Fibroblast of skin of back (primary cell): ENCODE results near the gene MACO1.
"Not testable (repeated sequence)": the region's sequence is repeated elsewhere in the genome, so short reads cannot be mapped to it uniquely, and the experiment has no call there.

Experiments used
- DNase-seq: peaks from one replicate; pipeline ENCODE4 v3.0.0-alpha.2; 2013

The MACO1 gene

GRCh38 chr1:25423206-25423605 lies 7.5 kb upstream of the MACO1 start:
- not testable (repeated sequence) for DNase-seq

GRCh38 chr1:25425098-25426085 lies 5.3 kb upstream of the MACO1 start:
- no peak for DNase-seq

- no peak for DNase-seq
These were observed 3.0 kb upstream of the MACO1 start for GRCh38 chr1:25427696-25428095.

- no peak for DNase-seq
These were observed 2.1 kb upstream of the MACO1 start for GRCh38 chr1:25428475-25429166.

GRCh38 chr1:25430967-25431881 lies 527 bp downstream of the MACO1 start:
- DNase-seq = peak; percentile 28

GRCh38 chr1:25431955-25432719 lies 1.4 kb downstream of the MACO1 start:
- DNase-seq = no peak

GRCh38 chr1:25432749-25433388 lies 2.2 kb downstream of the MACO1 start:
- no peak for DNase-seq

GRCh38 chr1:25433389-25434186 lies 2.9 kb downstream of the MACO1 start:
- no peak for DNase-seq

GRCh38 chr1:25435397-25436108 lies 4.9 kb downstream of the MACO1 start:
- no peak for DNase-seq

GRCh38 chr1:25437672-25438071 lies 7.0 kb downstream of the MACO1 start:
- no peak for DNase-seq

- DNase-seq = no peak
These were observed 8.6 kb downstream of the MACO1 start for GRCh38 chr1:25439287-25439686.

GRCh38 chr1:25442178-25442577 lies 11.5 kb downstream of the MACO1 start:
- peak; percentile 25 for DNase-seq

- no peak for DNase-seq
These were observed 12.5 kb downstream of the MACO1 start for GRCh38 chr1:25443030-25443699.

- not testable (repeated sequence) for DNase-seq
These were observed 13.9 kb downstream of the MACO1 start for GRCh38 chr1:25444604-25445003.

GRCh38 chr1:25445993-25446538 lies 15.4 kb downstream of the MACO1 start:
- DNase-seq = no peak

GRCh38 chr1:25447547-25447946 lies 16.9 kb downstream of the MACO1 start:
- no peak for DNase-seq

GRCh38 chr1:25450891-25451290 lies 20.2 kb downstream of the MACO1 start:
- DNase-seq = peak; percentile 67

- no peak for DNase-seq
These were observed 21.2 kb downstream of the MACO1 start for GRCh38 chr1:25451908-25452307.

GRCh38 chr1:25456502-25456901 lies 25.8 kb downstream of the MACO1 start:
- DNase-seq = no peak
